Occipital lobe (tissue), 1 donor: ENCODE results near the gene LASP1NB.
"Not testable (repeated sequence)": the region's sequence is repeated elsewhere in the genome, so short reads cannot be mapped to it uniquely, and the experiment has no call there.

Experiments
- DNase-seq: peaks from one replicate; lab custom pipeline; 2025; lab: John Stamatoyannopoulos, UW

The LASP1NB gene

GRCh38 chr17:38896346-38896954 lies 29.0 kb upstream of the LASP1NB start:
- no peak for DNase-seq

DNA sequence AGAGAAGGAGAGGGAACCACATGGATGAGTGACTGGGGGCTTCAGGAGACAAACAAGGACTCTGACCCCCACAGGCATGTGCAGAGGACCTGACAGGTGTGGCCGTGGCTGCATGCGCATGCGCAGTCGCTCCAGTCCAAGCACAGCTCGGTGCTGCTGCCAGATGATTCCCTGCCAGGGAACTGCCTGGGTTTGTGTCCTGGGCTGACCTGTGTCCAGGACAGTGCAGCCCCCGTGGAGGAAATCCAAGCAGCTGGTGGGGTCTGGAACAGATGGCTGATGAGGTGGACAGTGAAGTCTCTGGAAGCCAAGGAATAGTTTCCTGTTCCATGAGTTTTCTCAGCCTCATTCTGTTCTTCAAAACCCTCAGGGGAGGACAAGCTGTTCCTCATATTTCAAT lies 28.2 kb upstream of the LASP1NB start:
- no peak for DNase-seq

DNA sequence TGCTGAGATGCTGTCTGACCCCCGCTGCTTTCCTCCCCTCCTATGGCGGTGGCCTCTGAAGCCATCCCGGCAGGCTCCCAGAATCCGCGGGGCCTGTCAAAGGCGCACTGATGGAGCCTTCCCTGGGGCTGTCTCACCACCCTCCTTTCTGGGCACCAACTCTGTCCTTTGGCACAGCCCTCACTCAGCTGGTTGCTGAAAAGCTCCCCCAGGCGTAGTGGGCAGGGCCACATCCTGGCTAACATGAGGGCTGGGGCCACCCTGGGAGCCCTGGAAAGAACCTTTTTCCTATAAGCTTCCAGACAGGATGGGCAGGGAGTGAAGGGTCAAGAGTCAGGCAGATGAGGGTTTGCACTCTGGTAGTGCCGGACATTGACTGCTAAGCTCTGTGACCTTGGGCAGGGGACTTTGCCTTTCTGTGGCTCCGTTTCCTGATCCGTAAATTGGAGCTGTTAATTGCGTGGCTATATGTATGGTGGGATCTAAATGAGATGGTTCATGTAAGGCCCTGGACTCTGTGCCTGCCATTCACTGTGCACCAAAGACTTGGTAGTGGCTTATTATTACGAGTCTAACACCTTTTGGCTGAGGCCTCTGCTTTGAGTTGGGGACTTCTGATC lies 27.6 kb upstream of the LASP1NB start:
- DNase-seq: no peak

GRCh38 chr17:38898291-38898679 lies 27.1 kb upstream of the LASP1NB start:
- DNase-seq: no peak

DNA sequence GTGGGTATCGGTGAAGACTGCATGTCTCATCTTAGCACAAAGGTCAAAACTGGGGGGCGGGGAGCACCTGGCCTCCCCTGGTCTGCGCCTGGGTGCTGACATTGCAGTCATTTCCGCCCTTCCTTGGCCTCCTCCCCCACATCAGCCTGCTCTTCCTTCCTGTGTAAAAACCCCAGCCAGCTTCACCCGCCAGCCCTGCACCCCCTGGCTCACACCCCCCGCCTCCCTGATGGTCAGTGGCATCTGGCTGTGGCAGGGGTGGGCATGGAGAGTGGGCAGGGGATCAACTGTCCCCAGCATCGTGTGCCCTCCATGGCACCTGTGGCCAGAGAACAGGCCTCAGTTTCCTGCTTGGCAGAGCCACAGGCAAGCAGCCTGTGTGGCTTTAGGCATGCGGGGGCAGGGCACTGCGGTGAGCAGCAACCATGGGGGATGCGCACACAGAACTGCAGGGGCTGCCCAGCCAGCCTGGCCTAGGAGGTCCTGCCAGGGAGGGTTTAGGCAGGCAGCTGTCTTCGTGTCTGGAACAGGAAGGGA lies 26.5 kb upstream of the LASP1NB start:
- no peak for DNase-seq

- DNase-seq: no peak
Measured at GRCh38 chr17:38899421-38899820, 26.0 kb upstream of the LASP1NB start.

- DNase-seq: no peak
Measured at GRCh38 chr17:38900978-38901656, 24.3 kb upstream of the LASP1NB start.

- DNase-seq: no peak
Measured at GRCh38 chr17:38903404-38903803, 22.0 kb upstream of the LASP1NB start.

GRCh38 chr17:38904892-38905291 lies 20.5 kb upstream of the LASP1NB start:
- DNase-seq: no peak

DNA sequence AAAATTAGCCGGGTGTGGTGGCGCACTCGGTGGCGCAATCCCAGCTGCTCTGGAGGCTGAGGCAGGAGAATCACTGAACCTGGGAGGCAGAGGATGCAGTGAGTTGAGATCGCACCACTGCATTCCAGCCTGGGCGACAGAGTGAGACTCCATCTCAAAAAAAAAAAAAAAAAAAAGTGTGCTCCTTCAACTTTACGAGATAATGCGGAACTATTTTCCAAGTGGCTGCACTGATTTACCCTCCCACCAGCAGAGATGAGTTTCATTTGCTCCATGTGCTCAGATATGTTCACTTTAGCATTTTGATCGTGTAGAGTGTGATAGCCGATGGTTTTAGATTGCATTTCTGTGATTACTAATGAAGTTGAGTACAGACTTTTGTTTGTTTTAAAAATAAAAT lies 20.0 kb upstream of the LASP1NB start:
- DNase-seq: no peak

DNA sequence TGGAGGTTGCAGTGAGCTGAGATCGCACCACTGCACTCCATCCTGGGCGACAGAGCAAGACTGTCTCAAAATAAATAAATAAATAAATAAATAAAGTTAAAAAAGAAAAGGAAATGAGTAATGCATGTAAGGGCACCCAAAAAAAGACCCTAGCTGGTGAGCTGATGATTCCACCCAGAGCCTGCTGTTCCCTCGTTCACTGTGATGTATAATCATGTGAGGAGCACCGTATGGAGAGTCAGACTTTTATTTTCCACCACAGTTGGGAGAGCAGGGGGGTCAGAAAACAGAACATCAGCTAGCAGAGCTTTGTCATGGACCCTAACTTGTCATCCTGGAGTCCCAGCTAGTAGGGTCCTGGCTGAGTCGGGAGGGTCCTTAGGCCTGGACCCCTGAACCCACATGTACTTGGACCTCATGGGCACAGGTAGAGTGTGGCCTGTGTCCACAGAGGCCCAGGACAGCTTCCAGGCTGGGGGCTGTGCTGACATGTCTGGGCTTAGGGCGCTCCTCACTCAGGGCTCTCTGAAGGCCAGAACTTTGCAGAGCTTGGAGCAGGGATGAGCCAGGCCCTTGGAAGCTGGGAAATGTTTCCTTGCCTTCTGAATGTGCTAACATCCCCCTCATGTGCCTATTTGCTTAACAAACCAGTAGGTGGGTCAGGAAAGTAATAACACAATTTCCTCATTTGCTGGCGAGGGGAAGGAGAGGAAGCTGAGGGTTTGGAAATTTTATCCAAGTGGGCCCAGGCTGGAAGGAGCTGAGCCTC lies 18.8 kb upstream of the LASP1NB start:
- DNase-seq: no peak

- DNase-seq: no peak
Measured at GRCh38 chr17:38907930-38908675, 17.3 kb upstream of the LASP1NB start.

- DNase-seq: no peak
Measured at GRCh38 chr17:38908676-38909181, 16.7 kb upstream of the LASP1NB start.

DNA sequence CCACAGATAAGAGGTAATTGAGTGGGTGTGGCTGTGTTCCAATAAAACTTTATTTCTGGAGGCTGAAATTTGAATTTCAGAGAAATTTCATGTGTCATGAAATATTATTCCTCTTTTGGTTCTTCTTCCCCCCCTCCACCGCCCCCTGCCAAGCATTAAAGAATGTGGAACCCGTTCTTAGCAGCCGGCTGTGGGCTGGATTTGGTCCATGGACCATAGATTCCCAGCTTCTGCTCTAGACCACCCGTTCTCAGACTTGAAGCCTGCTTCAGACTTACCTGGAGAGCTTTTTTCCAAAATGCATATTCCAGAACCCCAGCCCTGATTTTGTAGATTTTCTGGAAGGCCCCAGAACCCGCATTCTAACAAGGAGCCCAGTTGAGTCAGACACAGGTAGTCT lies 15.1 kb upstream of the LASP1NB start:
- no peak for DNase-seq

DNA sequence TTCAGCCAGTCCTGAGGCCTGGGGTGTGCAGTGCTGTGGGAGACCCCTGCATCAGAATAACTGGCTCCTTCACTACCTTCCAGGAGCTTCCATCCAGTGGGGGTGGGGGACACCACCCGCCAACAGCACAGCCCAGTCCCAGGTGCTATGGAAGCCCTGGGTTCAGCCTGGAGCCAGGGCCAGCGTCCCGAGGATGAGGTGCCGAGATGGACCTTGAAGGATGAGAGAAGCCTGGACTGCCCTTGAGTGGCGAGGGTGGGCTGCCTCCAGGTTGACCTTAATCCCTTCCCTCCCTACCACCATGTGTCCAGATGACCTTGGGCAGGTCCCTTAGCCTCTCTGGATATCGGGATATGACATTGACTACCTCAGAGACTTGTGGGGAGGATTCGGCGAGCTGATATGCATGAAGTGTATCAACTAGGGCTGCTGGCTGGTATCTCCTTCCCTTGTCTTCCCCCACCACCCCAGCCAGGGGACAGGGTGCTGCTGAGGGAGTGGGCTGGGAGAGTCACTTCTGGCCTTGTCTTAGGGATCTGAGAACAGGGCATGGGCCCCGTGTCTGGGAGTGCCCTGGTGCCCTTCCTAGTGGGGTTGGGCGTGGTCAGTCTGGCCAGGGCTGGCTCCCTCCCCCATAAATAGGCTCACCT lies 14.2 kb upstream of the LASP1NB start:
- DNase-seq: no peak

DNA sequence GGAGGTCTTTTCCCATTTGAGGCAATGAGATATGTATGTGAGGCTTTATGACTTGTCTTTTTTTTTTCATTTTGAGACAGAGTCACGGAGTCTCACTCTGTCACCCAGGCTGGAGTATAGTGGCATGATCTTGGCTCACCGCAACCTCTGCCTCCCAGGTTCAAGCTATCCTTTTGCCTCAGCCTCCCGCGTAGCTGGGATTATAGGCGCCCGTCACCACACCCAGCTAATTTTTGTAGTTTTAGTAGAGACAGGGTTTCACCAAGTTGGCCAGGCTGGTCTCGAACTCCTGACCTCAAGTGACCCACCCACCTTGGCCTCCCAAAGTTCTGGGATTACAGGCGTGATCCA lies 13.7 kb upstream of the LASP1NB start:
- not testable (repeated sequence) for DNase-seq

GRCh38 chr17:38912221-38912813 lies 13.1 kb upstream of the LASP1NB start:
- DNase-seq: no peak

DNA sequence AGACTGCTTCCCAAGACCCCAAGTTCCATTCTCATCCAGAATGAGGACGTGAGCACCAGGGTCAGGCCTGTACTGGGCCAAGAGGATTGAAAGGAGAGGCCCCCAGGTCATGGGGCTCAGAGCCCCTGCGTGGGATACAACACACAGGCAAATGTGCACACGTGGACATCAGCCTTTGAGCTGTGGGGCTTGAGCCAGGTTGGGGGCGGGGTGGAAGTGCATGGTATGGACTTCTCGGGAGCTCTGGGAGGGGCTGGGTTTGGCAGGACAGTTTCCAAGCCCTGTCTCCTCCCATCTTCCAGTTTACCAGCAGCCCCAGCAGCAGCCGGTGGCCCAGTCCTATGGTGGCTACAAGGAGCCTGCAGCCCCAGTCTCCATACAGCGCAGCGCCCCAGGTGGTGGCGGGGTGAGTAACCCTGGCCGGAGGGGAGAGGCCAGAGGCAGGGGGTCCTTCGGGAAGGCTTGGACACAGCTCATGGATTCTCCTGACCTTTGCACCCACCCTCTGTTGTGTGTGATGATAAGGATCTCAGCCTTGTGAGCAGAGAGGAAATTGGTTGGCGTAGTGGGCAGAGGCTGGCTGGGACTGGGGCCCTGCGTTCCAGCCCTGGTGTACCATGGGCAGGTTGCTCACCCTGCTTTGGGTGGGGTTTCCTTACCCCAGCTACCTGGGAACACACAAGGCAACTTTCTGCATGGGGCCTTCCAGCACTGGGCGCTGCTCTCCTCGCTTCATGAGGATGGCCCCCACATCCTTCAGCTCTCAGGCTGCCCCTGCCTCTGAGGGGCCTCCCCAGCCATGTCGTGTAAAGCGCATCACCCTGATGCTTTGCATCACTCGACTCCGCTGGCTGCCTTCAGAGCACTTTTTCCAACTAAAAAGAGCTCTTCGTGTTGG lies 10.4 kb upstream of the LASP1NB start:
- no peak for DNase-seq

- DNase-seq: no peak
Measured at GRCh38 chr17:38915639-38915995, 9.8 kb upstream of the LASP1NB start.
